HG03432 (cell line): ENCODE measurements around the gene MMEL1.

Experiments used
- ATAC-seq: cut with Tn5 transposase; IDR thresholded peaks from one replicate; pipeline ENCODE4 v1.9.1; 2021; ENCODE audit warnings: mild to moderate bottlenecking, moderate library complexity; ENCODE audit not compliant: unreplicated experiment

The MMEL1 gene

DNA sequence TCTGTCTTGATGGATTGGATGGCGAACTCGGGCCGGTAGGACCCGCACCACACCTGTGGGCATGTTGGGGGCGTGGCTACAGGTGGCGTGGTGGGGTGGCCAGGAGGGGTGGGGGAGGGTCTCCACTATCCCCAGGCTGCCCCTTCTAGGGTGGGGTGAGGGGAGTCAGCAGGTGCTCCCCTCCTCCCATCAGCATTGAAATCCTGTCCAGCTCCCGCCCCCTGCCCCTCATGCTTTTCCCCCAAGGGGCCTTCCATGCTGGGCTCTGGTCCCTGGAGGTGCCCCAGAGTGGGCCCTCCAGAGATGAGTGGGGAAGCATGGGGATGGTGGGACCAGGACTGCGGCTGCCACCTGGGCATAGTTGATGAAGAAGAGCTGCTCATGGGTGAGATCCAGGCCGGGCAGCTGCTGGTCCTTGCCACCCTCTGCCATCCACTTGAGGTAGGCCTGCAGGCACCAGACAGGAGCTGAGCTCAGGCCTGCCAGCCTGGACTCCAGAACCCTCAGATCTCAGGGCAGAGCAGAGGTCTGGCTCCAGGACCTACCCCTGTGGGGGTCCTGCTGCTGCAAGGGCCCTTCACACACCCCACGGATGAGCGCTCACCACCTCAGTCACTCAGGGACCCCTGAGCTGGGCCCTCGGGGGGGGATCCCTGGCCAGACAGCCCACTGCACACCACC lies 41.1 kb downstream of the MMEL1 start:
- no peak for ATAC-seq

DNA sequence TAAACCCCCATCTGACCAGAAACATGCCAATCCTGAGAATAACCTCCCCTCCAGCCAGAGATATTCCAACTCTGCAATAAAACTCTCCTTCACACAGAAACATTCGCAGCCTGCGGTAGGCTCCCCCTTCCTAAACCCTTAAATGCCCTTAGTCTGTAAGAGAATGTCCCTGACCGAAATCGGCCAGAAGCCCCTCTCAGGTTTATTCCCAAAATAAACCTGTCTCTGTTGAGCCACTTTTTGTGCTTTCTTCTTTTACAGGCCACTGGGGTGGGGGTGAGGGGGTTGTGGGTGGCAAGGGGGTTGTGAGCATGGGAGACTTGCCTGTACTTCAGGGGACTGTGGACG lies 41.6 kb downstream of the MMEL1 start:
- ATAC-seq: no peak

DNA sequence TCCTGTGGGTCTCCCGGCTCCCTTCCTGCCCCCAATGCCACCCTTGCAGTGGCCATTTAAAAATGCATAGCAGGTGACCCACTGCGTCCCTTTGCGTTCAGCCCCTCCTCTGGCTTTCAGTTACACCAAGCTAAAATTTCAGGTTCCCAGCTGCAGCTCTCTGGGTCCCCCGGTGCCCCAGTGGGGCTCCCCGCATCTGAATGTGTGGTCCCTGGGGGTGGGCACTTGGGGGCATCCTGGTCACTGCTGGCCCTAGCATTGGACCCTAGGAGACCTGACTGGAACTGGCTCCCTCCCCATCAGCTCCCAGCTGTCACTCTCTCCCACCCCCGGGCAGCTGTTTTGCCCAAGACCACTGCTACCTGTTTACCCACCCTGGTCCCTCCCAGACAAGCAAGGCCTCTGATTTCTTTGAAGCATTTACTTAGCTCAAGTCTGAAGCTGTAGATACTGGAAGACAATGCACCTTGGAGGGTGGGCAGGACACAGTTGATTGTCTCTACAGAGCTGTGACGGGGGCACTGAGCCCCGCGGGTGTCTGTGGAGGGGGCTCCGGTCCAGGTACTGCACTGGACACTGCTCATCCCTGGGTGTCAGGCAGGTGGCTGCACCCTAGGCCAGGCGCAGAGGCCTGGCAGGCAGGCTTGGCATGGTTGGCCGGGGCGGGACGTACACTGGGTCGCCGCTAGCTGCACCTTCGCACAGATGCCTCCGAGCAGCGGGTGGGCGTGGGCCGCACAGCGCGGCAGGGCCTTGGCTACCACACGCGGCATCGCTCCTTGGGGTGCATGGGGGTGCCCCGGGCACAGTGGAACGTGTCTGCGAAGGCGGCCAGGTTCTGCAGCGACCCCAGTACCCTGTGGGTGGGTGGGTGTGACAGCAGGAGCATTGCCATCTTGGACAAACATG lies 42.3 kb downstream of the MMEL1 start:
- no peak for ATAC-seq

DNA sequence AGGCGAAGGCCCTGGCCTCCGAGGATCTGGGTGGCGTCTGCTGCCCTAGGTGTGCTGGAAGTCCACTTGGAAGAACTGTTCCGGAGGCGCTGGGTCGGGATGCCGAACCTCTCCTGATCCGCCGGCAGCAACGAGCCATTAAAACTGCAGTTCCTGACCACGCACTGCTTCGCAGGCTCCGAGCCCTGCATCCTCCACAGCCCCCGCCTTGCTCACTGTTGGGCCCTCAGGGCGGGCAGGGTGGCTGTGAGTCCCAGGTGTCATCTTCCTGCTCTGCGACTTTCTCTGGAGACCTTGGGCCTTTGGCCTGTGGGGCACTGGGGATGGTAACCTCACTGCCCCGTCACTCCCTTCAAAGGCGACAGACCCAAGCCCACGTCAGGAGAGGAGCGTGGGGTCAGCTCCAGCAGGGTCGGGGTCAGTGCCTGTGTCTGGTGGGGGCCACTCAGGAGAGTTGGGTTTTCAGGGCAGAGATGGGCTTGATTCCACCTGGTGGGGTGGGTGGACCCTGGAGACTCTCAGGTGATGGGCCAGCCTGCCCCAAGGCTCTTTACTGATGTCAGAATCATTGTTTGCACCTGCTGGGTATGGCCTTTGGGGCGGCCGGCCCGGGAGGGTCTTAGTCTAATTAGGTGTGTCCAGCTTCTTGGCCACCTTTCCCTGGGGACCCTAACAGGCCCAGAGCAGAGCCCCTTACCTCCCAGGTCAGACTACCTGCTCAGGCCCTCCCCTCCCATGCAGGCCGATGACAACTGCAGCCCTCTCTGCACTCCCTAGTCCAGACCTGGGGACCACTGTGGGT lies 43.2 kb downstream of the MMEL1 start:
- ATAC-seq: no peak

DNA sequence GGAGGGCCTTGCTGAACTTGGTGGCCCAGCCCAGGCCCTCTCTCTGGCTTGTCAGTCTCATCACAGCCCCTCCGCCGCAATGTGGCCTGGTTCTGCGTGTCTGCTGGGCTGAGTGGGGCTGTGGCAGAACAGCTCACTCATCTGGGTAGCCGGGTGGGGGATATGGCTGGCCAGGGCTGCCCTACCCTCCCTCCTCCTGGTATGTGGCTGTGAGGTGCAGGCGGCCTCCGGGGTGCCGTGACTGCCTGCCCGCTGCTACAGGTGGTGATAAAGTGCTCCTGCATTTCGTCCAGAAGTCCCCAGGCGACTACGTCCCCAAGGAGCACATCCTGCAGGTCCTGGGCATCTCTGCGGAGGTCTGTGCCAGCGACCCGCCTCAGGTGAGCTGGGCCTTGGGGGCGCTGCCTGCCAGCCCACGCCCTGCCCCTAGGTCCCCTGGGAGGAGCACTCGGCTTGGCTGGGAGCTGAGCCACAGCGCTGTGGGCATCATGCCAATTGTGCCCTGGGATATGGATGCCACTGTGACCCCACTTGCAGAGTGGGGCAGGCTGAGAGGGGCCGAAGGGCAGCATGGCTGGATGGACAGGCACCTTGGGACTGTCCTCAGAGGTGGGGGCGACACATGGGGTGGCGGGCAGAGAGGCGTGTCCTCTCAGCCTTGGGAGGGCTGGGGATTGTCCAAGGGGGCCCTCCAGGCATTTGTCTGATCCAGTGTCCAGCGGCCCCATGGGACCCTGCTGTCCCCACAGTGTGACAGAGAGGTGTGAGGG lies 44.0 kb downstream of the MMEL1 start:
- ATAC-seq: no peak

DNA sequence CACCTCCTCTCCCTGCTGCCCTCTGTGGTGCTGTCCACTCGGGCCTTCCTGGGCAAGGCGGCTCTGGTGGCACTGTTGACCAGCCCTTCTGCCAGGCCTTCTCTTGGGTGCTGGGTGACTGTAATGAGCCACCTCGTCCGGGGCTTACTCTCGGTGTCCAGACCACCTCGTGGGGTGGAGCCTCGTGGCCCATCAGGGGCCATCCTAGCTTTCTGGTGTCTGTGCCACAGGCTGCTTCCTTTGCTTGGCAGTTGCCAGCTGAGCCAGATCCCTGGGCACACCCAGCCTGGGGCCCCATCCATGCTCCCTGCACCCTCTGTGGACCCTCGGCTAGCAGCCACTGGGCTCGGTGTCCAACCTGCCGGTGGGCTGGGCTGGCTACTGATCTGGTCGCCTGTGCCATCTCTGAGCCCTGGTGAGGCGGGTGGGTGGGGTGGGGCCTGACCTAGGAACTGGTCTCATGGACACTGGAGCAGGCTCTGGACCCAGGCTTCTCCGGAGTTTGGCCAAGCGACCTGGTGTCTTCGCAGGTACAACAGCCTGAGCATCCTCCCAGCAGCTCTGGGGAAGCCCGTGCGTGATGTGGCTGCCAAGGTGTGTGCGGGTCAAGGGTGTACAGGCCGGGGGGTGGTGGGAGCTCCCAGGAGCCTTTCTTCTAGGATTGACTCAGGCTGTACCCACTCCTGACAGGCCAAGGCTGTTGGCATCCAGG lies 44.8 kb downstream of the MMEL1 start:
- no peak for ATAC-seq

DNA sequence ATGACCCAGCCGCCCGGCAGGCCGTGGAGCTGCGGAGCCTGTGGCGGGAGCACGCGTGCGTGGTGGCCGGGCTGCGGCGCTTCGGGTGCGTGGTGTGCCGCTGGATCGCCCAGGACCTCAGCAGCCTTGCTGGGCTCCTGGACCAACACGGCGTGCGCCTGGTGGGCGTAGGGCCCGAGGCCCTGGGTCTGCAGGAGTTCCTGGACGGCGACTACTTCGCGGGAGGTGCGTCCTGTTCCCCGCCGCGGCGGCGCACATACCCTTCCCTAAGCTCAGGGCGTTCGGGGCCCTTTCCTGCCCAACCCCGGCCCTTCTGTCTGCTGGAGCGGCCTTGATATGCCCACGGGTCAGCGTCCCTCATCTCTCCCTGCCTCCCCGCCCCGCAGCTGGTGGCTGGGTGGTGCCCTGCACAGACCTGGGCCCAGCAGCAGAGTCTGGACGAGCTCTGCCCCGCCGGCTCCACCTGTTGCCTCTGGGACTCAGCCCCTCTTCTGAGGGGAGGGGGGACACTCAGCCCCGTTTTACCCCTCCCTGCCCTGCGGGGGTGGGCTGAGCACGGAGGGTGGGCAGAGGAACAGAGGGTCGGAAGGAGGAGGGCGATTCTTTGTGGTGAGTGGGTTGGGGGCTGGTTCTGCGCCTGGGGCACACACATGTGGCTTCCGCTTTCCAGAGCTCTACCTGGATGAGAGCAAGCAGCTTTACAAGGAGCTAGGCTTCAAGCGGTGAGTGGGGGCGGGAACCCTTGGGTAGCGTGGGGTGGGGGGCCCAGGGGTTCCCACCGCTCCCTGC lies 45.6 kb downstream of the MMEL1 start:
- peak; percentile 2 for ATAC-seq

DNA sequence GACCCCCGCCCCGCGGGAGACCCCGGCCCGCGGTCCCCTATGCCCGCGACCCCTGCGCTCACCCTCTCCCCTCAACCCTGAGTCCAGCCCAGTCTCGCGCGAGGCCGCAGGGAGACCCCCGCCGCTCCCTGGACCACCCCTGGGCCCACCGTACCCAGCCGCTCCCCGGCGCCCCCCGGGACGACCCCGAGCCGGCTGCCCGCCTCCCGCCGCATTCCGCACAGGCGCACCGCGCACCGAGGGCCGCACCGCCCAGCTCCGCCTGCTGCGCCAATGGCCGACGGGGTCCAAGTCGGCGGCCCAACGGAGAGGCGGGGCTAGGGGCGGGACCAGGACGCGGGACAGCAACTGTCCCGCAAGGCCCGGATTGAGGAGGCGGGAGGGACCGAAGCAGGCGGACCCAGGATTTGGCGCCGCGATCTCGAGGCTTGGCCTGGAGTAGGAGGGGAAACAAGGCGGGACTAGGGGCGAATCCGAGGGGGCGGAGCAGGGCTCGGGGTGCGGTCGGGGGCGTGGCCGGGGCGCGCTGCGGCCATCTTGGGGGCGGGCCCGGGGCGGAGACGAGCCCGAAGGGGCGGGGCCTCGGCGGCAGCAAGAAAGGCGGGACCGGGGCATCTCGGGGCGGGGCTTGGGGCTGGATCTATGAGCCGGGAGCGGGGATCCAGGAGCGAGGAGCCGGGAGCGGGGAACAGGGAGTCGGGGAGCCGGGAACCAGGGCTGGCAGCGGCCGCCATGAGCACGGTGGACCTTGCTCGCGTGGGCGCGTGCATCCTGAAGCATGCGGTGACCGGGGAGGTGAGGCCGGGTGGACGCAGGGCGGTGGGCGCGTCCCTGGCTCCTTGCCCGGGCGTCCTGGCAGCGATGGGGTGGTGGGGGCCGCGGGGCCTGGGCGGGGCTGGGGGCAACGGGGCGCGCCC lies 46.4 kb downstream of the MMEL1 start, which contains the start of gene PRXL2B:
TSS of gene PRXL2B (plus strand) at position 624 of the 917 bp plus-strand sequence. CDS start at position 733, 109 bp downstream.
- peak; percentile 59 for ATAC-seq

DNA sequence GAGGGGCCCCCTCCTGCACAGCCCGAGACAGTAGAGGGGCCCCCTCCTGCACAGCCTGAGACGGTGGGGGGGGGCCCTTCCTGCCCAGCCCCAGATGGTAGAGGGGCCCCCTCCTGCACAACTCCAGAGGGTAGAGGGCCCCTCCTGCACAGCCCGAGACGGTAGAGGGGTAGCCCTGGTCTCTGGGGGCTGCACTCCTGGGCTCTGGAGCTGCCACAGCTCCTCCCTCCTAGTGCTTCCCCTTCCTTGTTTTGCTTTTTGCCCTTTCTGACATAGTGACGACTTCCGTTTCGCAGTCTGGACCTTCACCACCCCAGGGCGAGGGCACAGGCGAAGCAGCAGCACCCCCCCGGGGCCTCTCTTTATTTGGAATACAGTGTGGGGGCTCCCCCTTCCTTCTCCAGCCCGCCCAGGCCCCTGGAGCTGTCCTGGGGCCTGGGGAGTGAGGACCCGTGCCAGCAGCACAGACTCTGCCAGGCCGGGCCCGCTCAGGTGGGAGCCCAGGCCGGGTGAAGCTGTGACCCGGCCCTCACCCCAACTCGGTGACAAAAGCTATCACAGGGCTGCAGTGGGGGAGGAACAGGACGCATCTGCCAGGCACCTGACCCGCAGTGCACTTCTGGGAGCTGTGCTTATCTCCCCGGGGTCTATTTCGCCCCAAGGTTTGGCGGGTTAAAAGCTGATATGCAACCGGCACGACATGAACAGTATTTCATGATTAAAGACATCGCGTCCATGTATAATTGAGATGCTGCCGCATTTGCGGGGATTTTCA lies 47.3 kb downstream of the MMEL1 start:
- ATAC-seq: peak; percentile 48

DNA sequence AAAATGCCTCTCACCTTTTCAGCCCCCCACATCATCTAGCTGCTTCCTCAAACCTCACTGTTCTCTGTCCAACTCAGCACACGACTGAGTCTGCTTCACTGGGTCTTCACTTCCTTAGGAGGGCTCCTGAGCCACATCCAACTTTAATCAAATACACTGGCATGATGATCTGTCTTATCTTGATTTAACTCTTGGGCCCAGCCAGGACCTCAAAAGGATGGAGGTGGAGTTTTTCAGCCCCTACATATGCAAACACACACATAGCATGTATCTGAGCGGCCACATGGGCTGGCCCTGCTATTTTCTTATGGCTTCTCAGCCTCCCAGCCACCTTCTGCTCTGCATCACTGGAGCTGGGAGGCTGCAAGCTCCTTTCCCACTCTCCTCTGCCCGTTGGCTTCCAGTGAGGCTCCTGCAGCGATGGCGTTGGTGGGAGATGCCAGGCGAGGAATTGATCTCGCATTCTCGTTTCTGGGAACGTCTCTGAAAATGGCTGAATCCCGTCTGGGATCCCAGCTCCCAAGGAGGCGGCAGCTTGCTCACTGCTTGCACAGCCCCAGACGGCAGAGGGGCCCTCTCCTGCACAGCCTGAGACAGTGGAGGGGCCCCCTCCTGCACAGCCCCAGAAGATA lies 48.0 kb downstream of the MMEL1 start:
- no peak for ATAC-seq

DNA sequence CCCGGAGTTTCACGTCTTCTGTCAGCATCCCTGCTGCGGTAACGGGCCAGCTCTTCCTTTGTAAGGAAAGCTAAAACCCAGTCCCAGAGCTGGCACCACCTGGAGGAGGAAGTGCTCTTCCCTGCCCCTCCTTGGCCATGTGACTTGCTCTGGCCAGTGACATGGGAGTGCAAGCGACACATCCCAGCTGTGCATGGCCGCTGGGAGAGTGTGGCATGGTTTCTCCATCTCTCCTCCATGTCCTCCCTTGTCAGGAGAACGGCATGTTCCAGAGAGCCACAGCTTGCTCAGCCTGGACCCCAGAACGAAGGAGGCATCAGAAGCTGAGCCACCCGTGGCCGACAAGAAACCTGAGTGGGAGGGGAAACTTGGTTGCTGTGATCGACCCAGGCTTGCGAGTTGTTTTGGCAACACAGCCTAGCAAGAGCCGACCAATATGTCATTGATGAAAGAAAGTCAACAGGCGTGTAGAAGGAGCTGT lies 48.9 kb downstream of the MMEL1 start:
- ATAC-seq: no peak

DNA sequence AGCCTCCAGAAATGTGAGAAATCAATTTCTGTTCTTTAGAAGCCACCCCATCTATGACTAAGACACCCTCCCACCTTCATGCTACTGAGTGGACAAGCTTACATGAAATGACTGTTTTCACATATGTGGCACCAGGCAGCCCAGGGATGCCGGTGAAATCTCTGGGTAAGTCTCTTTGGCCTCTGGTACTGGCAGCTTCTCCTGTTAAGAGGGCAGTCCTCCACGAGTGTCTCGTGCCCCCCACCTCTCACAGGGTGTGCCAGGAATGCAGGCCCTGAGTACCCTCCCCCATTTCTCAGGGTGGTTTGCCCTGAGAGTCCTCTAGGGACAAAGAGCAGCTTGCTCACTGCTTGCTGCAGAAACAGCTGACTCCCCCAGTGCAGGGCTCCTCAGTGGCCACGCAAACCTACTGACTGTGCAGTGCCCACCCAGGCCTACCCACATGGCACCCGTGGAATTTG lies 49.5 kb downstream of the MMEL1 start:
- no peak for ATAC-seq

DNA sequence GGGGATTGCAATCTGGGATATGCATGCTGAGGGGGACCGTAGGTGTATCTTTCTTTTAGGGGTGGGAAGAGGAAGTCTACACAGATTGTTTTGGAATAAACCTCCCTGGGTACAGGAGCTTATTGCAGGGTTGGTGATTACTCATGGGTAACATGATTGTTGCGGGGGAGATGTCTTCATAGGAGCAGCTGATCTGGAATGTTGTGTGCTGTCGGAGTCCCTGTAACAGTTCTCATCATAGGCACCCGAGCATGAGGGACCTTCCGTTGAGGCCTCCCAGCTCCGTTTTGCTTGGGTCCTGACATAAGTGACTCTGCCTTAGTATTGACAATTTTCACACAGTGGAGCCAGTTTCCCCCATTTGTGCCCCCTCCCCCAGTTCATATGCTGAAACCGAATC lies 50.4 kb downstream of the MMEL1 start:
- no peak for ATAC-seq

DNA sequence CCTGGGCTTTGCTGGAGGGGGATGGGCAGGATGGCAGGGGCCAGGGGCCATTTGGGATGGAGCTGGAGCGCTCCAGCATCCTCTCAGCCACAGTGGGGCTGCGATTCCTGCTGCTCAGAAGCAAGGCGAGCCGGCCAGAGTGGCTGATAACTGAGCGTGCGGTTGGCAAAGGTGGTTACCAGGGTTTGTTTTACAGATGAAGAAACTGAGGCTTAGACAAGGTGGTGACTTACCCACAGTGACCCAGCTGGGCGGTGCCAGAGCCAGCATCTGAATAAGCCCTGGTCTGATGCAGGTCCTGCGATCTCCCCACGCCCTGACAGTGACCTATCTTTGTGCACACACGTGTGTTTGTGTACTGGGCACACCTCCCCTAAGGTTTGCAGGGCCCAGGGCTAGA lies 52.1 kb downstream of the MMEL1 start:
- ATAC-seq: no peak

DNA sequence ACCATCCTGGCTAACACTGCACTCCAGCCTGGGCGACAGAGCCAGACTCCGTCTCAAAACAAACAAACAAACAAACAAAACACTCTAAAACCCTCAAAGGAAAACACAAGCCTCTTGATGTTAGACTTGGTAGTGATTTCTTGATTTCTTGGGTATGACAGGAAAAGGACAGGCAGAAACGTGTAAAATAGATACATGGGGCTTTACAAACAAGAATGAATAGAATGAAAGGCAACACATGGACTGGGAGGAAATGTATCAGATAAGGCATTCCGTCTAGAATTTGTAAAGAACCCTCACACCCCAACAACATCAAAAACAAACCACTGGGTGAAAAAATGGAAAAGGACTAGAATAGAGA lies 54.1 kb downstream of the MMEL1 start:
- no peak for ATAC-seq

DNA sequence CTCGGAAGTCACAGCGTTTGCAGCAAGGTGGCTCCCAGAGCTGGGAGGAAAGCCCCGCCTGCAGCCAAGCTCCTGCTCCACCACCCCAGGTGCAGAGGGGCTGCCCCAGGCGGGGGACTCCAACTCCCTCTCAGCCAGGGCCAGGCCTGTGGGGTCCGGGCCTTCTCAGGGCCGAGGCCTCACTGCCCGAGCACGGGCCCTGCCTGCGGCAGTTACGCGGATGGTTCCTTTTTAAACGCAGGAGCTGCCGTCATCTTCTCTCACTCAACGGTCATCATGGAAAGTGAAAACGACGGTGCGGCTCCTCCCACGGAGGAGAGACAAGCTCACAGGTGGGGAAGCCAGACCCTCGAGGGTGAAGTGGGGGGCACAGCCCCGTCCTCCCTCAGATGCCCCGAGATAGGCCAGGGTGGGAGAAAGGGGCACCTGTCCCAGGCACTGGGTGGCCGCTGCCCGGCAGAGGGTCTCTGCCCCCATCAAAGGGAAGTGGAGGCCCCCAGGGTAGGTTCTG lies 55.2 kb downstream of the MMEL1 start:
- peak; percentile 41 for ATAC-seq
